NCI-H2171 treated with DMSO at 0.1 percent for 48 hours (cell line): ENCODE data around the gene KIF26B.

Source experiments
- DNase-seq: peaks from one replicate; lab custom pipeline; 2025; lab: John Stamatoyannopoulos, UW

Gene KIF26B

DNA sequence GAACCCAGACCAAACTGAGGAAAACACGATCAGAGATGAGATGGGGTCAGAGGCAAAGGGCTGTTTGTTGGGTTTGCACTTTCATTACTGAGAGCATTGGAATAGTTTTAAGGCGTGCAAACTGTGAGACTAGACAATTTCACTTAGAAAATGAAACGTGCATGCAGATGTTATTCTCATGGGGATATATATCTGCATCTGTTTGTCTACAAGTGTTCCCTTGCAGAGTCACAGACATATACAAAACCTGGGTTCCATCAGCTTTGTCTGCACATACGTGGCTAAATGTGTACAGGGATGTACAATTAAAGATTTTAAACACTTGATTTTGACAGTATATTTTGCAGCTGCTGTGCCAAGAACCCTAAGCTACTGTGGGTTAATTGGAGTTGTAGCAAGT lies 355.4 kb downstream of the KIF26B start:
- DNase-seq = no peak

DNA sequence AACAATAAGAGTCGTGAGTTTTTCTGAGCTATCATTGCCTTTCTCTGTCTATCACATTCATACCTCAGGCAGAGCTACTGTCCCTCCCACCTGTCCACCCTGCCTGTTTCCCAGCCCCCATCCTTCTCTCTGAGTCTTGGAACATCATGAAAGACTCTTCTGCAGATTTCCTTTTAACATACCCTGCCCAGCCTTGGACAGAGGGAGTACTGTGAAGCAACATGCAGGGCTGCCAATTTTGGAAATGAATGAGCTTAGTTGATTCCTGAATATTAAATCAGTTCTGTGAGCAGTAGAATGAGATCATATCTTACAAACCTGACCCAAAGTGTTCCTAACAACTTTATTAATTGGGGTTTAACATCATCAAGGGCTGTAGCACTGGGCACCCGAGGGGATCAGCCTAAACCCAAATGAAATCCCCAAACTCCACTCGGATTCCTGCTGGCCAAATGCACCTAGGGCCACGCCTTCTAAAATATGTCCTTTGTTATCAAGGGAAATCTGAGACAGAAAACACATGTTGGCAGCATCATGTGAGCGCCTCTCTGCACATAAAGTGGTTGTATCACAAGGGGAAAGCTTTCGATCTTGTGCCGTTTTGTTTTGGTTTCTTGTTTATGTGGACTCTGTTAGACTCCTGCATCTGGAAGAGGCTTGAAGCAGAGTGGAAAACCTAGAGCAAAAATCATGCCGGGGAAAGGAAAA lies 357.6 kb downstream of the KIF26B start:
- DNase-seq = peak; percentile 82

DNA sequence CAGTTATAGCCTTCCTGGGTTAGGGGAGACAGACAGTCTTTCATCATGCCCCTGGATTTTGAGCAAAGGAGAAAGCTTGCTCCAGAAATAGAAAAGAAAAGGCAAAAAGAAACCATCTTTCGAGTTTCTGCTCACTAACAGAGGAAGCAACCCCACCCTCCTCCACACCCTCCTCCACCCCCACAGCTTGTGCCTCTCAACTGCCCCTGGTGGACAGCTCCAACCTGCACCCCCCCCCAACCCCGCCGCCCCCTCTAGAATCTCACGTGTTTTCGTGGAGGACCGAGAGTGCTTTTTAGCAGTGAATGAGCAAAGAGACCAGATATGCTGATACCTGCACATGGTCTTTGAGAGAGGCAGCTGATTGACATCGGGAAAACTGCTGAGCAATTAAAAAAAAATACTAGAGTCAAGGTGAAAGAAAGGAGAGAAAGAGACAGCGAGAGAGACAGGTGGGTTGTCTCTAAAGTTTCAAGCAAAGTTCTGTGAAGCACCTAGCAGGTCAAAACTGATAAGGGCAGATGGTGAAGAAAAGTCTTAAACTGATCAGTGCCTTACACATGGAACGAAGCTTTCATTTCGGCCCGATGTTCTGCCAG lies 358.3 kb downstream of the KIF26B start:
- DNase-seq = peak; percentile 50

DNA sequence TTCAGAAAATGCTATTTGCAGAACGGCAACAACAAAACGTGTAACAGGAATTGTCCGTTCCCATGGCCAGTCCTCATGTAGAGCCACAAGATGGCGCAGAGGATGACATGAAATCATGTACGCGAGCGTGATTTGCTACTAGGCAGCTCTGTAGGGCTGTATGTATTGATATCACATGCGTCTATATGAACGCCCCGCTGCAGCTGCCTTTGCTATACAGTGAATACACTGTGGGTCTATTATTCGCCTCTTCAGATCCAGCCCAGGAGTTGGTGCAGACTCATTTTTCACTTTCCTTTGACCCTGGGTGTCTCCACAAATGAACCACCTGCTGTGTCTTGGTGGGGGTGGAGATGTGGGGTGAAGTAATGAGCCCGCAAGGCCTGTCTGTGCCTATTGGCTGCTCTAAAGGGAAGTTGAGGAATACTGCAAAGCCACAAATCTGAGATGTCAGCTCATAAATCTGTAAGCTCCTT lies 361.5 kb downstream of the KIF26B start:
- DNase-seq = no peak

DNA sequence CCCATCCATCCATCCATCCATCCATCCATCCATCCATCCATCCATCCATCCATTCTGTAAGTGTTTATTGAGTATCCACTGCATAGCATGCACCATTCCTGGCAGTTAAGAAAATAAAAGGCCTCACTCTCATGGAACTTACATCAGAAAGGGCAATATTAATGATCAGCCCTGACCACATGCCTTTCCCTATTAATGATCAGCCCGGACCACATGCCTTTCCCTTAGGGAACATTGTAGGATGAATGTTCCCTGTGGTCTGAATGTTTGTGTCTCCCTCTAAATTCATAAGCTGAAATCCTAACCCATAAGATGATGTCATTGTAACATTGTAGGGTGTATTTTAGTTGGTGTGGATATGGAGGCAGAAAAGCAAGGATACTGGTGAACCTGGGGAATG lies 365.8 kb downstream of the KIF26B start:
- DNase-seq = no peak

DNA sequence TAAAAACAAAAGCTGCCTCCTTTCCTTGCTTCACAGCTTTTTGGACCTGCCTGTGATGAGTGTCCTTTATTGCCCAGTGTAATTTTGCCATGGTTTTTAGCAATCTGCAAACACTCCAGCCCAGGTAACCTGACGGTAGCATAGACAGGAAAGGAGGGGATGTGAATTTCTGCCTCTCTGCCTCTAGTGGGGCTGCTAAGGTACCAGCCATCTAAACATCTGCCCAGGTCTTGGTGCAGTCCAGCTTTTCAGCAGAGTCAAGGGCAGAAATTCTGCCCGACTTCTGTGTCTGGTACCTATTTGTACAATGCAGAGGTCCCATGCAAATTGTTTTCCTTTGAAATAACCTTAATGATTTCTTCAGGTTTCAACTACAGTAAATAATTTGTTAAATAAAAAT lies 371.4 kb downstream of the KIF26B start:
- DNase-seq = no peak

DNA sequence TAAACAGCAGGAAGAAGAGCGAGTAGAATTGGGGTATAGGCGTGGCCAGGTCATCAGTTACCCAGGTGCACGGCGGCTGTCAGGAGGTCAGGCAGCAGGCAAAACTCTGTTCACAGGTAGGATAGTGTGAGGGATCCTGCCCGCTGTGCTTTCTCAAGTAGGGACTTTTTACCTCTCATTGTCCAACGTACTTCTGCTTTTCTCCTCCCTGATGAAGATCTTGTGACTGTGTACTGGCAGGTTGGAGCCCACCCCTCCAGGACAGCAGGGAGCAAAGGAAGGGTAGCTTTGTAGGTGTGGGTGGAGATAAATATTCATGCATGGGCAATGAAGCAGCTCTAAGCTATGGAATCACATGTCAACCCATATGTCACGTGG lies 373.5 kb downstream of the KIF26B start:
- peak; percentile 66 for DNase-seq

DNA sequence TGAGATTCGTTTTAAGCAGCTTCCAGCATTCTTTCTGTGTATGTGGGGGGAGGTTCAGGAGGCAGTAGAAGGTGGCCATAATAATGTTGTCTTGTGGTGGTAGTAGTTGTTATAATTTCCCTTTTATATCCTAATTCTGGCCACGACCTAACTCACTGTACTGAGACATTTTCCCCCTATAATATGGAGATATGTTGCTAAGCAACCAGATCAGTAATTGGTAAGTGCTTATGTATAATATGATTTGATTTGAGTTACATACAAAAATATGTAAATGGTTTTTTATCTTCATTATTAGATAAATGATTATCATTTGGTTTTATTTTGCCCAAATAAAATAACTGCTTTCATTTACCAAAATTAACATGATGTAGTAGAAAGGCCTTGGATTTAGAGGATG lies 376.2 kb downstream of the KIF26B start:
- no peak for DNase-seq

DNA sequence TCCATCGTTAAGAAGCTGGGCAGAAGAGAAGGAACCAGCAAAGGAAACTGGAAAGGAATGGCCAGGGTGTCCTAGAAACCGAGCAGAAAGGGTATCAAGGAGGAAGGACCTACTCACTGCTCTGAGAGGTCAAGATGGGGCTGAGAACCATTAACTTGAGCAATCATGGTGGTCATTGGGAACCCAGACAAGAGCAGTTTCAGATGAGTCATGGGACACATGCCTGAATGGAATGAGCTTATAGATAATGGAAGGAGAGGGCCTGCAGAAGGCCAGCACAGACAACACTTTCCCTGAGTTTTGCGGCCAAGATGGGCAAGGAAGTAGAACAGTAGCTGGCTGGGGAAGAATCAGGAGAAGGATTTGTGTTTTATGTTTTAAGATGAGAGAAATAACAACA lies 383.2 kb downstream of the KIF26B start:
- DNase-seq = no peak

DNA sequence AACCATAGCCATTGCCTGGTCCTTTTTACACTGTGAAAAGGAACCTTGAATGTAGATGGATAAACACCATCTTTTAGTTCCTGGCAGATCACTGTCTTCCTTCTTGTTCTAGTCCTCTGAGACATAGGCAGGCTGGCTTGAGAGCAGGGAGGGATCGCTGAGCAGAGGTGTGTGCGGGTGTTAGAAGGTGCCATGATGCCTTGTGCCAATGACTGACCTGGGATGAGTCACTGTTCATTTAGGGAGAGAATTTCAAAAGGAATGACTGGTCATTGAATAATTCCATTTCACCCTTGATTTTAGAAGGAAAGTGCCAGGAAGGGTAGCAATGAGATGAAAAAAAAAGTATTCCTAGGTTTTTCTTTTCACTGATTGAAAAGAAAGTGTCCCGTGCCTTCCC lies 383.9 kb downstream of the KIF26B start:
- DNase-seq = no peak

DNA sequence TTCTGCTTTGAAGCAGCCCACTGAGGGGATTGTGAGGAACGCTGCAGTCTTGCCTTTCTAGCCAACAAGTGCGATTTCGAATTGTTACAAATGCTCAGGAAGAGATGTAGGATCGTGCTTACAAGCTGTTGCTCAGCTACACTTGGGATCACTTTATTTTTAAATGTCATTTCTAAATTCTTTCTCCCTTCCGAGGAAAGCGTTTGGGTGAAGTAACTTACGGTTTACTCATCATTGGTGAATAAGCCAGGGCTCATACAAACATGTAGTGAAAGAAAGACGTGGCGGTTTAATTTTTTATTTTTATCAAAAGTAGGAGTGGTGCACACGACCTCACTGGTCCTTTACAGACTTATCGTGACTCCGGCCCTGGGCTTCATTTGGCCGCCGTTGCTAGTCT lies 386.6 kb downstream of the KIF26B start:
- no peak for DNase-seq

DNA sequence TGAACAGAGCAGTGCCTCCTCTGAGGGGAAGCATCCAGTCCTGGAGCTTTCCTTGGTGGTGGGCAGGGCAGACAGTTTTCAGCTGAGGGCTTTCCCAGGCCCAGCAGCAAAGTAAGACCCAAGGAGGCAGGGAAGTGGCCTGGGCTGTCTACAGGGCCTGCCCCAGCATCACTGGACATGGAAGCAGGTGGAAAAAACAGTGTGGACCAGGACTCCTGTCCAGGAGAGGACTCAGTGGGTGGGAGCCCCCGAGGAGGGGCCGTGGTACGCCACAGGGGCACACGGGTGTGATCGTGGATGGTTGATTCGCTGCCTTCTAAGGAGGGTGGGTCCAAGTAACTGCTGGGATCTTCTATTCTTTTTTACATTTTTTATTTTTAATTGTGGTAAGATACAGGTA lies 387.6 kb downstream of the KIF26B start:
- DNase-seq = no peak

DNA sequence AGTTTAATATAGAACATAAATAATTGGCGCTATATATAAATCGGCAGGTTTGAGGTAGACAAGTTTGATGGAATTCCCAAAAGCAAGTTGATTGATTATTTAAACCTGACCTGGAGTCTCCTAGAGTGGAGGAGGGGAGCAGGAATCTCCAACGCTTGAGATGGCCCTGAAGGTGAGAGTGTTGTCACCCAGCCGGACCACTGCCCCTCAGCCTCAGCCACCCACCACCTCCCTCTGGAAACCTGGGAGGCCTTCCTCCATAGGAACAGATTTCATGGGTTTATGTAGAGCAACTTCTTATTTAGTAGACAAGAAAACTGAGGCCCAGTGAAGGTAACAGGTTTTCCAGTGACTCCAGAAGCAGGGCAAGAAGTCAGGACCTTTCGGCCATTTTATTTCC lies 389.5 kb downstream of the KIF26B start:
- no peak for DNase-seq

DNA sequence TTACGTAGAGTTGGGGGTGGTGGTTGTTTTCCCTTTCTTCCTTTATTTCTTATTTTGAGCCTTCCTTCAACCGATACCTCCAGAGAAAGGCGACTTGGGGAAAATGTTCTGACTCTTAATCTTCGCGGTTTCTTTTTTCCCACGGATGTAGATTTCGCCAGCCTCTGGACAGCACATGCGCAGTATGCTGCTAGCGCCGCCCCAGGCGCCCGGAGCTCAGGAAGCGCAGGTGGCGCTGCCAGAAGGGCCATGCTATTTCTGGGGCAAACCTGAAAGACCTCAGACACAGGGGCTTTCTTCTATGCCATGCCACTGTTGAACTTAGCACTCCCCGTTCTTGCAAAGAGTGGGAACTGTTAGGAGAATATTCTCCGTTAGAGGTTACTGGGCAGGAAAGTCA lies 392.1 kb downstream of the KIF26B start:
- DNase-seq = no peak

DNA sequence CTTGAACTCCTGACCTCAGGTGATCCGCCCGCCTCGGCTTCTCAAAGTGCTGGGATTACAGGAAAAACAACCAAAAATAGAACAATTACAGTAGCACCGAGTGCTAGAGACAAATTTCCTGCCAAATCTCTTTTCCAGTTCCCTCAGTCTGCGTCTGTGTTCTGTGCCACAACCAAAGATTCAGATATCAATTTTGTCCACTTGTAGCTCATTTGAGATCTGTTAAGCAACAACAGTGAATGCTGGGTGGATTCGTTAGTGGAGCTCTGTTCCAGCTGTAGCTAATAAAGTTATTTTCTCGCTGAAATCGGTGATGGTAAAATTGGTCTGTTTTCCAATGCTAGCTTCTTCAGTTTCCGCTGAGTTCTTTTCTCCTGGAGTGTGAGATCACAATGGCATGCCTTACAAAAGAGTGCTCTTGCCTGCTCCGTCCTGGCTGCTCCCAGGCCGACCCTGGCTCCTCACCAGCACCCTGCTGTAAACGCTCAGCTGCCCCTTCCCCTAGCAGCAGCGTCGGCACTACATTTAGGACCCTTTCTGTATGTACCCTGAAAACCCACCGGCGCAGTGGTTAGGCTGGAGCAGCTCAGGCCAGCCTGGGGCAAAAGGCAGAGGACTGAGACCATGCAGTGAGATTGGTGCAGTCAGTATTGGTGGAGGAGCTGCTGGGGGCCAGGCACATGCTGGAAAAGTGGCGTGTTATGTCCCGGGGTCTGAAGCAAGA lies 395.4 kb downstream of the KIF26B start:
- no peak for DNase-seq

DNA sequence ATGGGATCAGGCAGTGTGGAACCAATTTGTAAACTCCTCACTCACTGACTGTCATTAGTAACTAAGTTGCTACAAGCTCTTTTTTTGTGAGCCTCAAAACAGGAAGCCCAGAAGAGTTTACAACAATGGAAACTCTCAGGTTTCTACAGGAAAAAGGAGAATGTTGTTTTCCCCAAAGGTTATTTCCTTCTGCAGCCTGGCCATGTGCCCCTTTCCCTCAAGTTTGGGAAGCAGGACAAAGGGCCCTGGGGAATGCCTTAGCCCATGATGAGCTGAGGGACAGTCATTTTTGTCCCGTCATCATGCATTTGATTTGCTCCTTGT lies 395.9 kb downstream of the KIF26B start:
- no peak for DNase-seq

DNA sequence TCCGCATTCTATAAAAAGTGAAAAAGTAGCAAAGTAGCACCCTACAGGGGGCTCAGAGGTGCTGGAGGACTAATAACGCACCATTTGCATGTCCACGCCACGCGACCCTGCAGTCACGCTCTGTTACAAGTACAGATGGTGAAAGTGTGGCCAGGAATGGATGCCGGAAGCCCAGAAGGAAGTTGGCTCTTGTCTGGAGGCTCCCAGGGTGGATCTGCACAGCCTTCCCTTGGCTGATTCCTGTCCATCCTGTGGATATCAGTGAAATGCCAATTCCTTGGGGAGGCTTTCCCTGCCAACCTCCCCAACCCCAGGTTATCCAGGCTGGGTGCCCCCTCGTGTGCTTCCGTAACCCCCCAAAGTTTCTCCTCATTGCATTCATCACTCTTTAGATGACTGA lies 396.8 kb downstream of the KIF26B start:
- no peak for DNase-seq

DNA sequence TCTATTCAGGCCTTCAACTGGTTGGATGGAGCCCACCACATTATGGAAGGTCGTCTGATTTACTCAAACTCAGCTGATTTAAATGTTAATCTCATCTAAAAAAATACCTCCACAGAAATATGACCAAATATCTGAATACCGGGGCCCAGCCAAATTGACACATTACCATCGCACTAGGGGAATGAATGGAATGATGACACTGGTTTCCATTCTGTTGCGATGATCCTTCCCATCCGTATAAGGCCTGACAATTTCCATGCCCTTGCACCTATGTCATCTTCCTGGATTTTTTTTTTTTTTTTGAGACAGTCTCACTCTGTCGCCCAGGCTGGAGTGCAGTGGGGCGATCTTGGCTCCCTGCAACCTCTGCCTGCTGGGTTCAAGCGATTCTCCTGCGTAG lies 397.5 kb downstream of the KIF26B start:
- DNase-seq = no peak

DNA sequence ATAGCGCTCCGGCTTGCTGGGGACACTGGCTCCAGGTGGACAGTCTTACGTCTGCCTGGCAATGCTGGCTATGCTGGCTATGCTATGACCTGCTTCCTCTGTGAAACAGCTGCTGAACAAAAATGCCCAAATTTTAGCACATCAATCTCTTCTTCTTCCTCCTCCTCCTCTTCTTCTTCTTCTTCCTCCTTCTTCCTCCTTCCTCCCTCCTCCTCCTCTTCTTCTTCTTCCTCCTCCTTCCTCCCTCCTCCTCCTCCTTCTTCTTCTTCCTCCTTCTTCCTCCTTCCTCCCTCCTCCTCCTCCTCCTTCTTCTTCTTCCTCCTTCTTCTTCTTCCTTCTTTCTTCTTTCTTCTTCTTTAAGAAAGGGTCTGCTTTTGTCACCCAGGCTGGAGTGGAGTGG lies 401.3 kb downstream of the KIF26B start:
- DNase-seq = no peak

DNA sequence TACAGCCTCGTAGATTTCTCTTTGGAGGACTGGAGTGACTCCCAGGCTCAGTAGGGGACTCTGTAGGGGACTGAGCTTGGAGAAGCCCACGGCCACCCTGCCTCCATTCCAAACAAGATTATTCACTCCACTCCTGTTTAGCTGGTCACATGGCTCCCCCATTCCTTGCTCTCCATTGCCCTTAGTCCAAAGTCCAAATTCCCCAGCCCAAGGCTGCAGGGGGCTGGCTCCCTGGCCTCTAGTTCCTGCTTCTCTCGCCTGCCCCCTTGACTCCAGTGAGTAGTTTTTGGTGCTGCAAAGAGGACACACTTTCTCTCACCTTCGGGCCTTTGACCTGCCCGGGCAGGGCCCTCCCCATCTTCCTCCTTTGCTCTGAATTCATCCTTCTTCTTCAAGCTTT lies 403.3 kb downstream of the KIF26B start:
- no peak for DNase-seq

DNA sequence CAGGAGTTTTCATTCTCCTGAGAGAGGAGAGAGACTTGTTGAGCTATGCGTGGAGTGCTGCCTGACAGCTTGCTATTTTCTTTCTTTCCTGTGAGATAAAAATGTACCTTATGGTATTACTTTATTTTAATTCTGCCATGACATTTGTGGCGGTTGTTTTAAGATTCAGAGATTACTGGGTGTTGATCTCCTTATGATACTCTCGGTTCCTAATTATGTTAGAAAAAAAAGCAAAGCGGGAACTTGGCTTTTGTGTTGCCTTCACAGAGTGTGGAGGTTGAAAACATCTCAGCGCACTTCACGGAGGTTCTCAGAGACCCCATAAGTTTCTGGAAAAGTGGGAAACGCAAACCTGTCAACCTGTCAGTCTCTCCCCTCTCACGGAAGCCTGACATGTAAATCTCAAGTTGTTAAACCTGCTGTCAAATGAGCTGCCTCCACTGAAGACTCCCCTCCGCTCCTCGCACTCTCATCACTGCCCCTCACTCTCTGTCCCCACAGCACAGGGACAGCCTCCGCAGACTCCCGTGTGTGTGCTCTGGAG lies 405.6 kb downstream of the KIF26B start:
- DNase-seq = no peak

DNA sequence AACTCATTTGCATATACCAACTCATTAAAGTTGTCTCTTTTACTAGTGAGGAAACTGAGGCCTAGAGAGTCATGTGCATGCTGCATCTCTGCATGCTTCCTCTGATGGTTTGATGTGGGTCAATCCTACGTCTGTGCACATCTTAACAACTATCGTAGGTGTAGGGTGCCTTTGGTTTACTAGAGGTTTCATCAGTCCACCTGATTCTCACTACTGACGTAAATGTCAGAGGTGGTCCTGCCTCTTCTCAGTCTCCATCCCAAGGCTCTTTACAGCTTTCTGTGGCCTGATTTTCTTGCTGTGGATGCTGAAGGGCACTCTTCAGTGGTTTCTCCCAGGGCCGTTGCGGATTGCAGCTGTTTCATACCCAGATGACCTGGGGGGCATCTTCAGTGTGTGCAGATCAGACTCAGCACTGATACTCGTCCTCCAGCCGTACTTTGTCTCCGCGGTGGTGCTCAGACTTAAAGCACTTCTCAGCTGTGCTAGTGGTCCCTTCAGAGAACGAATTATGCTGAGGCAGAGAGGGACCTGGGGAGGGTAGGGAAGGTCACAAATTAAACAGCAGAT lies 407.0 kb downstream of the KIF26B start:
- no peak for DNase-seq

DNA sequence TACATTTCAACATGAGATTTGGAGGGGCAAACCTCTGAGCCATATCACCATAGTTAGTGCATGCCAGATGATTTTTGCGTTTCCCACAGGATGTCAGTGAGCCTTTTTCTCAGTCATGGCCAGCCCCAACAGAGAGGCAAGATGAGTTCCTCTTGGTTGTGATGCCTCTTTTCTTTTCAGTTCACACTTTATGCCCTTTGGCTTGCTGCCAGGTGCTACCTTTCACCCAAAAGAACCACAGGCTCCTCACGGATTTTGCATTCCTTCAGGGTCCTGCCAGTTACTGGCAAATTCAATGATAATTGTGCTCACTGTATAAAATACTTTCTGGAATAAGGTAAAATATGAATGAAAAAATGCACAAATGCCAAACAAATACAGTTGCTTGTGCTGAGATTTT lies 411.3 kb downstream of the KIF26B start:
- DNase-seq = no peak
